Fibroblast of peridontal ligament (primary cell): ENCODE measurements around the gene GRK6.
A peak's percentile ranks its signal among the peaks of the same experiment; 100 is the strongest.
"Not testable (repeated sequence)": the region's sequence is repeated elsewhere in the genome, so short reads cannot be mapped to it uniquely, and the experiment has no call there.

ENCODE experiments used
- DNase-seq: peaks from one replicate; pipeline ENCODE4 v3.0.0-alpha.2; 2010; ENCODE audit errors: extremely low read depth

Gene GRK6

DNA sequence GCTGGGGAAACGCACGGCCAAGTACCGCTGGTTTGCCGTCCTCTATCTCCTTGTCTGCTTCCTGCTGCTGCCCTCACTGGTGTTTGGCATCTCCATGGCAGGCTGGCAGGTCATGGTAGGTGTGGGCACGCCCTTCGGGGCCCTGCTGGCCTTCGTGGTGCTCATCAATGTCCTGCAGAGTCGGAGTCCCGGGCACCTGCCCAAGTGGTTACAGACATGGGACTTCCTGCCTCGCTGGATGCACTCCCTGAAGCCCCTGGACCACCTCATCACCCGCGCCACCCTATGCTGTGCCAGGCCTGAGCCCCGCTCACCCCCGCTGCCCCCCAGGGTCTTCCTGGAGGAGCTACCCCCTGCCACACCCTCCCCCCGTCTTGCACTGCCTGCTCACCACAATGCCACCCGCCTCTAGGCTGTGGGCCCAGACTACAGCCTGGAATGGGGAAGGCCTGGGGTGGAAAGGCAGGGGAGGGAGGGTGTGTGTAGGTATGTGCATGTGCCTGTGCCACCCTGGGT lies 28.5 kb upstream of the GRK6 start:
- no peak for DNase-seq

DNA sequence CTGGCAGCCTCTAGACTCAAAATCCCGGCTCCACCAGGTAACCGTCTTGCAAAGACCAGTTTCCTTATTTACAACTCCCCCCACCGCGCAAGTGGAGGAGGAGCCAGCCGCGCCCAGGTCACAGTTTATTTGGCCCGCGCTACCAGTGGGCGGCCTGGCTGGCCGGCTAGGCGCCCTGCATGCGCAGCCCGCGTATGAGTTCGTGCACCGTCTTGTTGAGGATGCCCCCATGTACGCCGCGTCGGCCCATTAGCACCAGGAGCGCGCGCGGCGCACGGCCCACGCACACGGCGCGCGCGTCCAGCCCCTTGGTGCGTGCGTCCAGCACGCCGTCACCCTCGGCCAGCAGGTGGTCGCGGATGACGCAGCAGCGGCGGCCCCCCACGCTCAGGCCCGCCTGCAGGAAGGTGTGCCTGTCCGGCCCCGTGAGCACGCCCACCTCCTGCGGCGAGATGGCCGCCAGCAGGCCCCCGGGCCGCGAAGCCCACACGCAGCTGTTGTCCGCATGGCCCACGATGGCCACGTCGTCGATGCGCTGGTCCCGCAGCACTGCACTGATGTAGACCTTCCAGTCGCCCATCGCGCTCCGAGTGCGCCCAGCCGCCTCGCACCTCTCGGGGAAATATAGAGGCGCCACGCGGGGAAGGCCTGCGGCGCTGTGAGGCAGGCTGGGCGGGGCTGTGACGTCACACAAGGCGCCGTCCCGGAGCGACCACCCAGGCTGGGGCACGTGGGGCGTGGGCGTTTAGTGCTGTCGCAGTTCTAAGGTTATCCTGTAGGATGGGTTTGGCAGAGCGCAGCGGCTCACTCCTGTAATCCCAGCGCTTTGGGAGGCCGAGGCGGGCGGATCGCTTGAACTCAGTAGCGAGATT lies 26.2 kb upstream of the GRK6 start, which contains the start of gene PFN3:
TSS of gene PFN3 (minus strand) at position 665 of the 872 bp plus-strand sequence. CDS start at position 580, 85 bp downstream.
- DNase-seq: no peak

DNA sequence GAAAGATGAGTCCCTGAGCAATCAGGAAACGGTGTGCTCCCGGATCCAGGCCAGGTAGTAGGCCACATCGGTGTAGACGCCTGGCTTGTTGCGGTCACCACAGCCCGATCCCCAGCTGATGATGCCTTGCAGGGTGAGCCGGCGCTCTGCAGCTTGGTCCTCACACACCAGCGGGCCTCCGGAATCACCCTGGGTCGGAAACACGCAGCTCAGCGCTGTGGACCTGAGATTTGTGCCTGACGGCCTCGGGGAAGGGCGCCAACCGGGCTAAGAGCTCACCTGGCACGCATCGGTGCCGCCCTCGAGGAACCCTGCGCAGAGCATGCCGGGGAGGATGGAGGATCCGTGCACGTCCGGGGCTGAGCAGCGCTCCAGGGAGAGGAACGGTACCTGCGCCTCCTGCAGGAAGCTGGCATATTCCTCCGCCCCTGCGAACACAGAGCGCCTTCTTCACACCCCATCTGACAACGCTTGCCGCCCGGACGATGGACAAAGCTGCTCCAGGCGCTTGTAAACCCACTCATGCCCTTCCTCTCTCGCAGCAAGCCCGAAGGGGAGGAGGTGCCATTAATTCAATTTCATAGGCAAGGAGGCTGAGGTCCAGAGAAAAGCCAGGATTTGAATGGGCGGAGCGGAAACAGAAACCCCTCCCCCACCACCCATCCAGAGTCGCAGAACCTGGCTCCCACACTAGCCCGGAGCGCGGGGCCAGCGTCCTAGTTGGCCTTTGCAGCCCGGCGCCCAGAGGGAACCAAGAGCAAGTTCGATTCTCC lies 24.0 kb upstream of the GRK6 start:
- DNase-seq: no peak

DNA sequence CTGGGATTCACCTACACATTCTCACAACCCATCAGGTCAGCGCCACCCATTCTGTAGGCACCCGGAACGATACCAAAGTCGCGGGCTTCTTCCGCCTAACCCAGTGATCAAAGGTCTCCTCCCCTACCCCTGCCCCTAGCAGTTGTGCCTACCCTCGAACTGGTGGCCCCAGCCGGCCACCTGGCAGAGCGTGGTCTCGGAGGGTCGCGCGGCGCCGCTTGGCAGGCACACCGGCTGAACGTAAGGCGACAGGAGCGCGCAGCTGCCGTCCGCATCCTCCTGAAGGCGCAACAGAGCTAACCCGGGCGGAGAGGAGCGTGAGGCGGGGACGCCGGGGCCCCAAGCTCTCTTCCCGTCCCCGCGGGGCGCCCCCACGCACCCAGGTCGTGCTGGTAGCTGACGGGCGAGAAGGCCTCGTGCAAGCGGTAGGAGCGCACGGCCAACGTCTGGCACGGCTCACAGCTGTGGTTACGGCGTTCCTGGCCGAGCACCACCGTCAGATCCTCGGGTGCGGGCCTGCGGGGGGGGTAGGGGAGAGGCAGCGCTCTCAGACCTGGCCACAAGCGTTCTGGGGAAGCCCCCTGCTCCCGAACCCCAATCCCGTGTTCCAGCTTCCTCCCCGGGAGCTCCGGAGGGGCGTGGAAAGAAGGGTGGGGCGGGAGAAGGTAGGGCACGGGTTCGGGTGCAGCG lies 23.2 kb upstream of the GRK6 start:
- DNase-seq: no peak

DNA sequence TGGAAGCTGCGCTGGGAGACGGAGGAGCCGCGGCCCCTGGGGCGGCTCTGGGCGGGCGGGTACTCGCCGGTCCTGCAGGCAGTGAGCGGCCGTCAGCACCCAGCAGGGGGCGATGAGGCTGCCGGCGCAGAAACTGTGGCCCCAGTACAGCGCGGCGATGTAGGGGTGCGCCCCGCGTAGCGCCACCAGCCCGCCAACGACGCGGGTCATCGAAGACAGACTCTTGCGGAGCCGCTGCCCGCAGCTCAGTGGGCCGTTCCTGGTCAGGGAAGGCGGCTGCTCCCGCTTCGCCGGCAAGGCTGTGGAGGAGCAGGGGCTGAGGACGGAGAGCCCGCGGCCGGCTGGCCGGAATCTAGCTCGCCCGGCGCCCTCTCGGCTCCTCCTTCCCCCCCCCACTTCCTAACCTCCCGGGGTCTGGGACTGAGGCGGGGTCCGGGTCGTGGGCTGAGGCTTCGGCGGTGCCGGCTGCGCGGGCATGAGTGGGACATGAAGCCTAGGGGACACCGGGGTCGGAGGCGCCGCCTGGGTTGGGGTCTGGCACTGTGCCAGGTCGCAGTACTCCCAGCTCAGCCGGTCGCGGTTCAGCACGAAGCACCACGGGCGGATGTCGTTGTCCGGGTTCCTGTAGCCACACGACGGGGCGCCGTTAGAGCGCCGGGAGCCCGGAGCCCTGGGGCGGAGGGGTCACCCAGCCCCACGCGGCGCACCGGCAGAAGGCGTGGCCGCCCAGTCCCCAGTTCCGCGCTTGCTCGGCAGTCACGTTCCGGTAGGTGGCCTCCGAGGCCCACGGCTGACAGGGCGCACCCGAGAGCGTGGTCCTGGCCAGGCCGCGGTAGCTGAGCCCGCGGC lies 22.5 kb upstream of the GRK6 start:
- peak; percentile 64 for DNase-seq

DNA sequence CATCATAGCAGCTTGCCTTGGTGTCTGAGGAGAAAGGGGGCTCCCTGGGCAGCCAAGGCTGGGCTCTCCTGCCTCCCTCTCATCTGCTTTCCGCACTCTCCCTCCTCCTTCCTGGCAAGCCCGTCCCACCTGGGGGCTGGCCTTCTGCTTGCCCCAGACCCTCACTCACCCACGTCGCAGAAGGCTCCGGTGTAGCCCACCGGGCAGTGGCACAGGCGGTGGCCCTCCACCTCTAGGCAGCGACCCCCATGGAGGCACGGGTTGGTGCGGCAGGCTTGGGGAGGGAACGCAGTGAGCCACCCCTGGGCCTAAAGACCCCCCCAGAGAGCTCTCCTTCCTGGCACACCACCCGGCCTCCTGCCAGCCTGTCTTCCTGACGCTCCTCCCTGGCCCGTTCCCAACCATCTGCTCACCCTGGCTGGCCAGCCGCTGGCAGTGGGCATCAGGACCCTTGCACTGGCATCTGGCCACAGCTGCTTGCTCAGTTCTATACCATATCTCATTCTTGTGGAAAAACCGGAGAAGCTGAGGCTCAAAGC lies 21.8 kb upstream of the GRK6 start:
- DNase-seq: no peak

DNA sequence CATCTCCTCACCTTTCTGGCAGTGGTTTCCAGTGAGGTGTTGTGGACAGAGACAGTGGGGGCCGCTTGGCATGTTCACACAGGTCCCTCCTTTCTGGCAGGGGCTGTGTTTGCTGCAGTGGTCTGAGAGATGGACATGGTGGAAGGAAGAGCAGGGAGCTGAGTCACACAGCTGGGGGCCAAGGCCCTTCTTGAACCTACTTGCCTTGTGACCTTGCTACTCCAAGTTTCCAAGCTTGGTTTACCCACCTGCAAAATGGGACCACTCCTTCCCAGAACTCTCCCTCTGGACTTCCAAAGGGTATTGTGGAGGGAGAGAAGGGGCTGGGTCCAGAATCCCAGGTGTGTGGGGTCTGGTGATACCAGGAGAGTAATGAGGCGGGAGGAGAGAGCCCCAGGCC lies 21.2 kb upstream of the GRK6 start:
- DNase-seq: no peak

DNA sequence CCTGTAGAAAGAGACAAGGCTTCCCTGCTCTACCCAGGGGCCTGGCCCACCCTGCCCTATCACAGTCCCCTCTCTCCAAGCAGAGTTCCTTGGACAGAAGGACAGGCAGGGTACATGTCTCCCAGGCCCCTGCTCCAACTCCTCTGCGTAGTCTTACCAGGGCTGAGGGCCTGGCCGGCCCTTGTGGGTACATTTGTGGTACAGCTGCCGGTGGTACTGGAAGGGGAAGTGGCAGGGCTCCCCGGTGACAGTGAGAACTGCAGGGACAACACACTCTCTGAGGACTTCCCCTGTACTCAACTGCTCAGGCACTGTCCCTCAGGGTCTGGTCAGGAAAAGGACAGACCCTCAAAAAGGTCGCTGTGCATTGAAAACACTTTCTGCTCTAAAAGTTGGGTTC lies 20.7 kb upstream of the GRK6 start:
- DNase-seq: no peak

DNA sequence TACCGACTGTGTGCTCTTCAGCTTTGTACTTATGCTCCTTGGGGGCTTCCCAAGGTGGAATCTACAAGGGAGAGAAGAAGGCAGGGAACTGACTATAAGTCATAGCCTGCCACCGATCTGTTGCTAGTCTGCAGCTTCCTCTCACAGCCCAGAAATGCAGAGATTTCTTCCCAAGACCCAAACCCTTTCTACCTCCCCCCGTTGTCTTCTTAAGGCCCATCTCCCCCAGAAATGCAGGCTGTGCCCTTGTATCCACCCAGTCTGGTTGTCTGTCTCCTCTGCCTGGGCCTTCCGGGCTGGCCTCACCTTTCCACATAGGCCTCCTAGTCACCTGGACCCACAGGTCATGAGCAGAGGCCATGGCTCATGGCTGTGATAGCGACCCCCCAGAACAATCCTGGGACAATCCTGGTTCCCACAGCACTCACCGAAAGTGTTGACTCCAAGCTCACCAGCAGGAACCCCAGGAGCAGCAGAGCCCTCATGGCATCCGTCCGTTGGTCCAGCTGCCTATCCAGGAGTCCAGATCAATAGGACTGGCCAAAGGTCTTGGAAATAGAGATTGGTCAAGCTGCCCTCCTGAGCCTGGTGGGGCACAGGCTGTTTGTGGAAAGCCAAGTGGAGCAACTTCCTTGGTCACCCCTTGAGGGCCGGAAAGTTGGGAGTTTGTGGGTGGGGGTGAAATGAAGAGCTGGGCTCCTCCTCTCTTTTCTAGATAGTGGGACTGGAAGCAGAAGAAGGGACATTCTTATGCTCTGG lies 17.3 kb upstream of the GRK6 start, which contains the start of gene F12:
TSS of gene F12 (minus strand) at position 522 of the 759 bp plus-strand sequence. CDS start at position 485, 37 bp downstream.
- DNase-seq: no peak

DNA sequence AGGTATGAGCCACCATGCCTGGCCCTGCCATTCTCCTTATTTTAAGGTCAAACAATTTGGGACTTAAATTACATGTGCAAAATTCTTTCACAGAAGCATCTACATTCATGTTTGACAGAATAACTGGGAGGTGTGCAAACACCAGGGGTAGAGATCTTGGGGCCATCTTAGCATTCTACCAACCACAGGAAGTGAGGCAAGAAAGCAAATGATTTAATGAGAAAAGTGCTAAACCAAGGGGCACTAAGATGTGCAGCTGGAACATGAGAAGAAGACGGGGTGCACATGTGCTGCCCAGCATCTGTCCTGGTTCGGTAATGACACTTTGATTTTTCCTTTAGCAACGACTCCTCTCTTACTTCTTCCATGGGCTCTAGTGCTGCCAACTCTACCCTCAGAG lies 15.9 kb upstream of the GRK6 start:
- DNase-seq: no peak

DNA sequence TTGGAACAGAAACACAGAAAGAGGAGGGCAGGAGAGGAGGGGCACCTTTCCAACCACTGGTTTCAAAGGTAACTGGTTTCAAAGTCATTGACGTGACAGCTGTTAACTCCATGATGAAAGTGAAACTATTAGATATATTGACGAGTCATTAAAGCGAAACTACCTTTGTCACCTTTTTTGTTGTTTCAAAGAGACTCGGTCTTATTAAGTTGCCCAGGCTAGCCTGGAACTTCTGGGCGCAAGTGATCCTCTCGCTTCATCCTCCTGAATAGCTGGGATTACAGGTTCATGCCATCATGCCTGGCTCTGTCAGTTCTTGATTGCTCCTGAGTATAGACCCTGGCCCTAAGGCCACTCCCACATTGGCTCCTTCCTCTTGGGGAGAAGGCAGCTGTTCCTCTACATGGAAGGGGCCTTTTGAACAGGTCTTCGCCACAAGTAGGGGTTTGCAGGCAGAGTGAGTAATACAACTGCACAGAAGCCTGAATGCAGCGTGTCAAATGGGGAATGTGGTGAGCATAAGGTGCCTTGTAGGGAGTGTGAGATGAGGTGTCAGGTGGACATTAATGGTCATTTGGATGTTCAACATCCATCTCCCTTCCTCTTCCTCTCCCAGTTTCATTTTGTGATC lies 13.8 kb upstream of the GRK6 start:
- DNase-seq: no peak

DNA sequence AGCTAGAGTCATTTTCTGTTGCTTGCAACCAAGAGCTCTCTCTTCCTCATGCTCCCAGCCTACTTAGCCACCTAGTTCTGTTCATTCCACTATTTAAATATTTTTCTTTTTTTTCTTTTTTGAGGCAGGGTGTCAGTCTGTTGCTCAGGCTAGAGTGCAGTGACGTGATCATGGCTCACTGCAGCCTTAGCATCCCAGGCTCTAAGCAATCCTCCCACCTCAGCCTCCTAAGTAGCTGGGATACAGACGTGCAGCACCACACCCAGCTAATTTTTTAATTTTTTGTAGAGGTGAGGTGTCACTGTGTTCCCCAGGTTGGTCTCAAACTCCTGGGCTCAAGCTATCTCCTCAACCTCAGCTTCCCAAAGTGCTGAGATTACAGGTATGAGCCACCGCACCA lies 12.0 kb upstream of the GRK6 start:
- no peak for DNase-seq

DNA sequence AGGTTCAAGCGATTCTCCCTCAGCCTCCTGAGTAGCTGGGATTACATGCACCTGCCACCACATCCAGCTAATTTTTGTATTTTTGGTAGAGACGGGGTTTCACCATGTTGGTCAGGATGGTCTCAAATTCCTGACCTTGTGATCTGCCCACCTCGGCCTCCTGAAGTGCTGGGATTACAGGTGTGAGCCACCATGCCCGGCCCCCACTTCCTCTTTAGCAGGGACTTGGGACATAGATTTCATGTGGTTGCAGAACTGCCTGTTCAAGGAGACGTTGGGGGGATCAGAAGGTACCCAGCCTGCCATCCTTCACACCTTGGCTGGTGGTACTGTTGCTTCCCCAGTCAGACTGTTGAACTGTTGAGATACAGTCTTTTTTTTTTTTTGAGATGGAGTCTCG lies 9.4 kb upstream of the GRK6 start:
- not testable (repeated sequence) for DNase-seq

DNA sequence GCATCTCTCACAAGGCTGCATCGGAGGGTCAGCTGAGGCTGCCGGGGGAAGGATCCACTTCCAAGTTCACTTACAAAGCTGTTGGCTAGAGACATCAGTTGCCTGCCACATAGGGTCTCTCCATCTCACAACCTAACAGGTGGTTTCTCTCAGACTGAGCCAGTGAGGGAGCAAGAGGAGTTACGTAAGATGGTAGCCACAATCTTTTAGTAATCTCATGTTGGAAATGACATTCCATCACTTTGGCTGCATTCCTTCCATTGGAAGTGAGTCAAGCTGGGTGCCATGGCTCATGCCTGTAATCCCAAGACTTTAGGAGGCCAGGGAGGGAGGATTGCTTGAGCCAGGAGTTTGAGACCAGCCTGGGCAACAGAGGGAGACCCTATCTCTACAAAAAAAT lies 7.4 kb upstream of the GRK6 start:
- DNase-seq: peak; percentile 77

DNA sequence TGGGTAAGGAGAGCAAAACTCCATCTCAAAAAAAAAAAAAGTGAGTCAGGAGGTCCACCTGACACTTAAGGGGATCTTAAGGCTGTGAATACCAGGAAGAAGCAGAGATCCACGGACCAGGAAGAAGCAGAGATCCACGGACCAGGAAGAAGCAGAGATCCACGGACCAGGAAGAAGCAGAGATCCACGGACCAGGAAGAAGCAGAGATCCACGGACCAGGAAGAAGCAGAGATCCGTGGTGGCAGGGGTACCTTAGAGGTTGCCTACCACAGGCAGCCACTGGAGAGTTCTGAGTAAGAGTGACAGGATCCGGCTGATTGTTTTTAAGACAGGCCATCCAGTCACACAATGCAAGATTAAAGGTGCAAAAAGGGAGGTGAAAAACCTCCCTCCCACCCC lies 6.0 kb upstream of the GRK6 start:
- not testable (repeated sequence) for DNase-seq

DNA sequence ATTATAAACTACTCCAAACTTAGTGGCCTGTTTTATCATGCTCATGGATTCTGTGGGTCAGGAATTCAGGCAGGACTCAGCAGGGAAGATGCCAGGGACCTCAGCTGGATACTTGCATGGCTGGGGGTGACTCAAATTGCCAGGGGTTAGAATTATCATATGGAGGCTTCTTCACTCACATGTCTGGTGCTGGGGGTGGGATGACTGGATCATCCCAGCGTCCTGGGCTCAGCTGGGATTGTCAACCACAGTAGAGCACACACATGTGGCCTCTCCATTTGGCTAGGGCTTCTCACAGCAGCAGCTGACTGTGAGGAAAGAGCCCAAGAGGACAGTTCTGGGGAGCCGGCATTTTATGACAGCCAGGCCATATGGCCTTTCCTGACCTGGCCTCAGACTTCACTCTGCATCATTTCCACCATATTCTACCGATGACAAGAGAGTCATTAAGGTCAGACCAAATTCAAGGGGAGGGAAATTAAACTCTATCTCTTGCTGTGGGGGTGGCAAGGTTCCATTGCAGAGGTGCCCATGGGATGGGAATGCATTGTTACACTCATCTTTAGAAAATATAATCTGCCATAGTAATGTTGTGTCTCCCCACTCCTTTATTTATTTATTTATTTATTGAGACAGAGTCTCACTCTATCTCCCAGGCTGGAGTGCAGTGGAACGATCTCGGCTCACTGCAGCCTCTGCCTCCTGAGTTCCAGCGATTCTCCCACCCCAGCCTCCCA lies 5.2 kb upstream of the GRK6 start:
- DNase-seq: no peak

DNA sequence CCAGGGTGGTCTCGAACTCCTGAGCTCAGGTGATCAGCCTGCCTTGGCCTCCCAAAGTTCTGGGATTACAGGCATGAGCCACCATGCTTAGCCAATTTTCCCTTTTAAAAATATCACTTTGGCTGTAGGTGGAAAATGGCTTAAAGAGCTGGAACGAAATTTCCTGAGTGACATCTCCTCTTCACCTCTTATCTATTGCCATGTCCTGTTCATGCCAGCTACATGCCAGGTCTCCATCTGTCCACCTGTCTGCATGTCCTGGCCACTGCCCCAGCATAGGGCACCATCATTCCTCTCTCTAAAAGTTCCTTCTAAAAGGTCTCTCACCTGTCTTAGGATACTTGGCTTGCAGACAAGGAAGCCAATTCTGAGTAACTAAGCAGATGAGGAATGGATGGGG lies 2.8 kb upstream of the GRK6 start:
- no peak for DNase-seq

DNA sequence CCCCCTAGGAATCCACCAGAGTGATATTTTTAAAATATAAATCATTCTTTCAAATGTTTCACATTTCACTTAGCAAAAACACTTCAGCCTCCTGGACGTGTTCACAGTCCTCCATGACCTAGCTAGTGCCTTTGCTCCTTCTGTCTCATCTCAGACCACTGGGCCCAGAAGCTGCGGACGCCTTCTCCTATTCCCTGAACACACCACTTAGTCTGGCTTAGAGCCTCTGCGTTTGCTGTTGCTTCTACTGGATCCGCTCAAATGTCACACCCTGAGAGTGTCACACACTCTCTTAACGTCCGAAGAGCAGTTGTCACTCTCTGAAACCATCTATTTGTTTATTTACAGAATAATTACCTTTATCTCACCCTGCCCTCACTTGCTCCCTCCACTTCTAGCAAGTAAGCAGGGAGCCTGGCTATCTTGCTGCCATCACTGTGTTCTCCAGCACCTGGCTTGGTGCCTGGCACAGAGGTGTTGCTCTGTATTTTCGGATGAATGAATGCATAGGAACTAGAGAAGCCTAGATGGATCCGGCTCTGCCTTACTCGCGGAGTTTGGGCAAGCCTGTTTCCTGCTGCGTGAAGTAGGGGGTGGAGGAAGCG lies 1.2 kb upstream of the GRK6 start:
- DNase-seq: peak; percentile 9
